Calu3 (cell line): ENCODE results near the gene CLCN1. TPM values are rescaled to one million over a fixed set of nuclear protein-coding genes. Genes with fewer than 3 reads are reported as not detected.

Experiments
- BruUV-seq: library from RNA; stranded (reverse); fragments of 400-500 nt; replicated peaks from 2 replicates; lab custom pipeline; 2021; lab: Mats Ljungman, UMichigan
- CTCF ChIA-PET: fragments of 300-600 bp; sonication (Branson Sonifier 250); formaldehyde crosslinking; loops from one replicate; lab custom pipeline; 2022; ENCODE audit warnings: antibody characterized with exemption; lab: Charles Lee
- DNase-seq: peaks from one replicate; pipeline ENCODE4 v3.0.0; 2022
- H3K27ac Mint-ChIP-seq: one replicate; pipeline ENCODE4 v1.8.0; 2022; ENCODE audit warnings: mixed read lengths; ENCODE audit not compliant: unreplicated experiment
- H3K27me3 Mint-ChIP-seq: one replicate; pipeline ENCODE4 v1.8.0; 2022; ENCODE audit warnings: mixed read lengths; ENCODE audit not compliant: unreplicated experiment
- H3K36me3 Mint-ChIP-seq: one replicate; pipeline ENCODE4 v1.8.0; 2022; ENCODE audit warnings: mild to moderate bottlenecking, moderate library complexity, mixed read lengths; ENCODE audit not compliant: insufficient read depth, unreplicated experiment
- H3K4me1 Mint-ChIP-seq: one replicate; pipeline ENCODE4 v1.8.0; 2022; ENCODE audit warnings: mild to moderate bottlenecking, low read depth, mixed read lengths; ENCODE audit not compliant: unreplicated experiment
- H3K4me3 Mint-ChIP-seq: one replicate; pipeline ENCODE4 v1.8.0; 2022; ENCODE audit warnings: mild to moderate bottlenecking, low read depth, moderate library complexity, mixed read lengths; ENCODE audit not compliant: unreplicated experiment
- H3K9me3 Mint-ChIP-seq: one replicate; pipeline ENCODE4 v1.8.0; 2022; ENCODE audit warnings: low read depth, mixed read lengths; ENCODE audit not compliant: unreplicated experiment
- intact Hi-C: fragments of 100-400 bp; cut with micrococcal nuclease; formaldehyde crosslinking; loops from one replicate; pipeline ENCODE4 v1.10.0; 2022; ENCODE audit not compliant: unreplicated experiment
- total RNA-seq: library from RNA; stranded (reverse); gene quantifications from 2 replicates; pipeline ENCODE4 v1.2.3, GENCODE V29; 2022
- TF ChIP-seq, protein P1 (sequence below): fragments of 200-600 bp; IDR thresholded peaks from one replicate; pipeline ENCODE4 v1.8.0; 2022; ENCODE audit warnings: antibody characterized with exemption; ENCODE audit not compliant: unreplicated experiment

CLCN1 gene
- total RNA-seq, 1 experiment from 2014 or later: 0.61 TPM

DNA sequence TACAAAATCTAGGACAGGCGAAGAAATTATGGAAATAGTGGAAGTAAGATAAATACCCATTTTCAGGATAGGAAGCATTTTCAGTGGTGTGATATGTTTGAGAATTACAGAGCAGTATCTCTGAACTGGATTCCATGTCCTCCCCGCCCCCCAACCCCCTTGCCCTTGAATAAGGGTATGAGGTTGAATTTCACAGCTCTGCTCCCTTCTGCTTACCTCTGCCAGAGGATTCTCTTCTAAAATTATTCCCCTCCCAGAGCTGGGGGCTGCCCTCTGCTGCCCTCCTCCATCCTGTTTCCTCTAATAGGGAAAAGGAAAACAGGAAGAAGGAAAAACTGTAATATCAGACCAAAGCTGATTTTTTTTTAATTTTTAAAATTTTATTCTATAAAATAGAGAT lies 7.3 kb upstream of the CLCN1 start:
- Mint-ChIP-seq H3K9me3 (no peaks in the 10 kb centered on the region), H3K27me3 (no peaks in the 10 kb centered on the region), H3K27ac (no peak overlapping the region), H3K36me3 (peaks cover 44% of the 10 kb centered on the region), H3K4me1 (peaks cover 10% of the 10 kb centered on the region), H3K4me3 (no peak overlapping the region)
- intact Hi-C loops: no loop called here
- CTCF ChIA-PET: interaction anchor here (0.7 to 1.0 kb wide), 2 partner anchors 9 to 12 kb away, joined by 3 to 4 read pairs; no protein-coding TSS in a partner anchor
- no TSS peak for BruUV-seq
- TF ChIP-seq, protein P1, sequence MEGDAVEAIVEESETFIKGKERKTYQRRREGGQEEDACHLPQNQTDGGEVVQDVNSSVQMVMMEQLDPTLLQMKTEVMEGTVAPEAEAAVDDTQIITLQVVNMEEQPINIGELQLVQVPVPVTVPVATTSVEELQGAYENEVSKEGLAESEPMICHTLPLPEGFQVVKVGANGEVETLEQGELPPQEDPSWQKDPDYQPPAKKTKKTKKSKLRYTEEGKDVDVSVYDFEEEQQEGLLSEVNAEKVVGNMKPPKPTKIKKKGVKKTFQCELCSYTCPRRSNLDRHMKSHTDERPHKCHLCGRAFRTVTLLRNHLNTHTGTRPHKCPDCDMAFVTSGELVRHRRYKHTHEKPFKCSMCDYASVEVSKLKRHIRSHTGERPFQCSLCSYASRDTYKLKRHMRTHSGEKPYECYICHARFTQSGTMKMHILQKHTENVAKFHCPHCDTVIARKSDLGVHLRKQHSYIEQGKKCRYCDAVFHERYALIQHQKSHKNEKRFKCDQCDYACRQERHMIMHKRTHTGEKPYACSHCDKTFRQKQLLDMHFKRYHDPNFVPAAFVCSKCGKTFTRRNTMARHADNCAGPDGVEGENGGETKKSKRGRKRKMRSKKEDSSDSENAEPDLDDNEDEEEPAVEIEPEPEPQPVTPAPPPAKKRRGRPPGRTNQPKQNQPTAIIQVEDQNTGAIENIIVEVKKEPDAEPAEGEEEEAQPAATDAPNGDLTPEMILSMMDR: no peak
- DNase-seq: no peak

DNA sequence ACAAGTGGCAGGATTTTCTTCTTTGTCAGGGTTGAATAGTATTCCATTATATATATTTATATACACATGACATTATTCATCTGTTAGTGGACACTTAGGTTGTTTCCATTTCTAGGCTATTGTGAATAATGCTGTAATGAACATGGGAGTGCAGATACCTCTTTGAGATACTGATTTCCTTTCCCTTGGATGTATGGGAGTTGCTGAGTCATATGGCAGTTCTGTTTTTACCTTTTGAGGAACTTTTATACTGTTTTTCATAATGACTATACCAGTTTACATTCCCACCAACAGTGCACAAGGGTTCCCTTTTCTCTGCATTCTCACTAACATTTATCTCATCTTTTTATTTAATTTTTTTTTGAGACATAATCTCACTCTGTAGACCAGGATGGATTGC lies 1.8 kb upstream of the CLCN1 start:
- Mint-ChIP-seq H3K9me3 (no peaks in the 10 kb centered on the region), H3K27me3 (no peaks in the 10 kb centered on the region), H3K4me3 (no peak overlapping the region), H3K4me1 (peaks cover 9% of the 10 kb centered on the region), H3K27ac (no peak overlapping the region), H3K36me3 (no peaks in the 10 kb centered on the region)
- TF ChIP-seq, protein P1: no peak
- intact Hi-C loops: no loop called here
- no TSS peak for BruUV-seq
- CTCF ChIA-PET: no interaction called here
- no peak for DNase-seq

DNA sequence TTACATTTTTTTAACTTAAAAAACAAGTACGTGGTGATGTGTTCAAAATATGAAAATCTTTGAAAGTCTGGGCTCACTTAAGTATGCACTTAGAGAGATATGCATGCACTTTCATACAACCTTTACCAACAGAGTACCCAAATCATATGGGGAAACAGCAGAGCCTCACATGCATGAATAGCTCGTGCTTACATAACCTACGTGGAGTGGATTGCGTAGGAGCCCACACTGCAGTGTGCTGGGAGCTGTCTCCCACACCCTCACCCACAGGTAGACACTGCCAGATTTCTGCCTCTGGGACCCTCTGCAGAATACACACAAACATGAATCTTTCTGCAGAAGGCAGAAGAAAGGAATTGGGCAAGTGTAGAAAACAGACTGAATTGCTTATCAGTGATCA lies 581 bp downstream of the CLCN1 start:
- H3K4me1 Mint-ChIP-seq: peaks cover 20% of the 10 kb centered on the region
- no peak for DNase-seq
- no peak overlapping the region for H3K27ac Mint-ChIP-seq
- no peaks in the 10 kb centered on the region for H3K36me3 Mint-ChIP-seq
- no peaks in the 10 kb centered on the region for H3K9me3 Mint-ChIP-seq
- no TSS peak for BruUV-seq
- no peaks in the 10 kb centered on the region for H3K27me3 Mint-ChIP-seq
- CTCF ChIA-PET: no interaction called here
- intact Hi-C loops: no loop called here
- TF ChIP-seq, protein P1: no peak
- no peak overlapping the region for H3K4me3 Mint-ChIP-seq

DNA sequence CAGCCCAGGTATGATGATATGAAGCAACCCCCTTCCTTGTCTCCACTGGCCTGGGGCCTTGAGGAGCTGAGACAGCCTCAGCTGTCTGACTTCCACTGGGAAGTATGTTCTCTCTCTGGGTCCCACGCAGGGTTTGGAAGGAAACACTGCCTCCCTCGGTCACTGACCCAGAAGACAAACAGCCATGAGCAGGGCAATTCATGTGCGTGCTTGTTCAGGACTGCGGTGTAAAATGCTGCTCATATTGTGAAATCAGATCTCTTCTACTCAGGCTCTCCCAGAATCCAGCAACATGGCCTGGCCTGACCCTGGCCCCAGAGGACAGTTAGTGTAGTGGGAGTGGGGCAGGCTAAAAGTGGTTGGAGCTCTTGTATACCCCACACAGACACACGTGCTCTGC lies 2.8 kb downstream of the CLCN1 start:
- no peak overlapping the region for H3K27ac Mint-ChIP-seq
- H3K4me1 Mint-ChIP-seq: peaks cover 28% of the 10 kb centered on the region
- intact Hi-C loops: no loop called here
- BruUV-seq: no TSS peak
- no peaks in the 10 kb centered on the region for H3K36me3 Mint-ChIP-seq
- H3K27me3 Mint-ChIP-seq: no peaks in the 10 kb centered on the region
- CTCF ChIA-PET: no interaction called here
- DNase-seq: no peak
- TF ChIP-seq, protein P1: no peak
- H3K9me3 Mint-ChIP-seq: no peaks in the 10 kb centered on the region
- H3K4me3 Mint-ChIP-seq: no peak overlapping the region
